GM18861 (cell line): Measurements from ENCODE around the gene ZW10.
A peak's percentile ranks its signal among the peaks of the same experiment; 100 is the strongest.
"Not testable (repeated sequence)": the region's sequence is repeated elsewhere in the genome, so short reads cannot be mapped to it uniquely, and the experiment has no call there.

Source experiments
- ATAC-seq: cut with Tn5 transposase; IDR thresholded peaks from one replicate; pipeline ENCODE4 v1.9.1; 2021; ENCODE audit not compliant: unreplicated experiment

The ZW10 gene

DNA sequence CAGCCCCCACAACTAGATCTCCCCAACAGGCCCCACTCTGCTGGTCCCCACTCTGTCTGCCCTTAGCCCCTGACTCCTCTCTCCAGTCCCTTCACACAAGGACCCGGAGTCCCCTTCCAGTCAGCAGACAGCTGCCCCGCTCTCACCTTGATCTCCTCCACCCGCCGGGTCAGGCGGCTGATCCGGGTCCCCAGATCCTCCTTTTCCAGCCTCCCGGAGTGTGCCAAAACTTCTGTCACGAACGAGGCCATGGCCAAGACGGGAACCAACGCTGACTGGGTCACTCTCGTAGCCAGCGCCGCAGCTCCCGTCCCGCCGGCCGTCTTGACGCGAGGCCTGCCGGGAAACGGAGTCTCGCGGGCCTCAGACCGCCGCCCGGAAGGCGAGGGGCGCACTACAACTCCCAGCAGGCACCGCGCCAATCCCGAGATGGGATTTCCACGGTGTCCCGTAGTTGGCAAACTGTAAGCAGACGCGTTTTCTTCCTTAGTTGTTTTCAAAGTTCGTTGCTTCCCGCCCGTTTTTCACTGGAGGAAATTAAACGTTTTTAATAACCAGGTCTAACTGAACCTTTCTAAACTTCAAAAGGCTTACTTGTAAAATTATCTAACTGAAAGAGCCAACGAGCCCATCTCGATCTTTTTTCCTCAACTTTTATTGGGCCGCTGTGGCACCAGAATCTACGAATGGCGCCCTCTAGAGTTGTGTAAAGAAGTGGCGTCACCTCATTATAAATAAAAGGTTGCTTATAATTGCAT, at the start of gene ZW10:
Gene ZW10 (minus strand): TSS at position 277 of the 758 bp plus-strand sequence. CDS start 26 bp downstream, at position 251.
- peak; percentile 98 for ATAC-seq

GRCh38 chr11:113818426-113818825, 44.9 kb upstream of the ZW10 start:
- ATAC-seq: no peak

DNA sequence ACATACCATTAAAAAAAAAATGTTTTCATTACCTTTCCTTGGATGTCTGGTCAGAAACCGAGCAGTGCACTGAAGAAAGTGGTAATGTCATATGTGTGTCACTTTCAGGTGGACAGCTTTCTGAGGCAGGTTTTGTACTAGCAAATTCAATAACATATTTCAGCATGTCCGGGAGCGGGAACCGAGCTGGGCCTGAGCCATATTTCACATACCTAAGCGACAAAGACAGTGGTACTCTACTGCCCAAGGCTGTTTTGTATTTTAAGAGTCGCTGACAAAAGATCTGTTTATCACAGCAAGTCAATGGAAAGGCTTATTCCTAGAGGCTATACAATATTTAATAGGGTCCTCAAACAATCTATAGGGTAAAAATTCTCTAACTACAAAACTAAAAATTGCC, 44.1 kb upstream of the ZW10 start:
- ATAC-seq: no peak

- ATAC-seq: no peak
These were observed 43.7 kb upstream of the ZW10 start for GRCh38 chr11:113817162-113817561.

GRCh38 chr11:113814181-113814580, 40.7 kb upstream of the ZW10 start:
- no peak for ATAC-seq

DNA sequence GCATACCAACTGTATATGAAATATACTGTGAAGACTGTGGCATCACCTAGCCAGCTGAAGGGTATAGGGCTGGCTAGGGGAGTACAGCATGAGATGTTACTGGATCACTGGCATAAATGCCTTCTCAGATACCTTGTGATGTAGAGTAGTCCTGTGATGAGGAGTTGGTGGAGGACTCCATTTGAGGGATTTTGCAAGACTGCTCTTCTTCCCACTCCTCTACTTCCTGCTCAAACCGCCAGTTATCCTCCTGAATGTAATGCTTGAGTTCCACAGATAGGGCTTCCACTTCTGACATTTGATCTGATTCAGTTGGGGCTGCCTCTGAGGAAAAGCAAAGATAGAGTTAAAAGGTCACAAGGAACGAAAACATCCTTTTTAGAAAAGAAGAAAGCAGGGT, 35.4 kb upstream of the ZW10 start:
- no peak for ATAC-seq

DNA sequence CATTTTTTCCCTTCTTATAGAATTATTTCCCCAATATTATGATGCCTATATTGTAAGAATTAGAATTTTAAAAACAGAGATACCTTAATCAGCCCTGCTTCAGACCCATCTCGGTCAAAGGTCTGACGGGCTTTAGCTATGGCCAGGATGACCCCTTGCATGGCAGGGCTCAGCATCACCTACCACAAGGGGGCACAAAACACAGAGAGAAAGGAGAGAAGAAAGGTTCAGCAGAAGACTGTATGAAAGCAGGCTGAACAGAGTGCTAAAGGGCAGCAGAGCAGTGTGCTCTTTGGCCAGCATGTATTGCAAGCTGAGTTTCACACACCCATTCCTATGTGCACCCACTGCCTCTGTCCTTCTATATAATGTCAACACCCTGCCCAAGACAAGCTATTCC, 32.9 kb upstream of the ZW10 start:
- ATAC-seq: no peak

GRCh38 chr11:113805640-113806039, 32.1 kb upstream of the ZW10 start:
- no peak for ATAC-seq

- ATAC-seq: no peak
These were observed 29.1 kb upstream of the ZW10 start for GRCh38 chr11:113802621-113803020.

DNA sequence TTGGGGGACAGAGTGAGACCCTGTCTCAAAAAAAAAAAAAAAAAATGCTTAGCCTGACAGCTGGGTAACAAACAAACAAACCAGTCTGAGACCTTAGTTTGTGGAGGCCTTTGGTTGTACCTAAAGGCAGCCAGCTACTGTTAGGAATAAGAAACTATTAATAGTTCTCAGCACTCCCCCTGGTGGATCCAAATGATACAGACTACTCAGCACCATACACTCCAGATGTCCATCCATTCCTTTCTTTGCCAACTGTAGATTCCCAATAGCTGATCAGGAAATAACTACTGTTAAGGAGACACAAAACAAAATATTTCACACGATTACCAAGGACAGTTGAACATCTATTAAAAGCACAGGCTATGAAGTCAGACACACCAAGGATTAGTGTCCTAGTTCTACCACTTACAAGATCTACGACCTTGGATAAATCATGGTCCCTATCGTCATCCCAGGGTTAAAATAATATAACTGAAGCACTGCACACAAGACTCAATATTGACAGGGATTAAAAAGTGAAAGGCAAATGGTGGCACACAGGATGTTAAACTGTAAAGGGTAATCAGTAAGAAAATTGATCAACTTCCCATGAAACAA, 23.3 kb upstream of the ZW10 start:
- no peak for ATAC-seq

DNA sequence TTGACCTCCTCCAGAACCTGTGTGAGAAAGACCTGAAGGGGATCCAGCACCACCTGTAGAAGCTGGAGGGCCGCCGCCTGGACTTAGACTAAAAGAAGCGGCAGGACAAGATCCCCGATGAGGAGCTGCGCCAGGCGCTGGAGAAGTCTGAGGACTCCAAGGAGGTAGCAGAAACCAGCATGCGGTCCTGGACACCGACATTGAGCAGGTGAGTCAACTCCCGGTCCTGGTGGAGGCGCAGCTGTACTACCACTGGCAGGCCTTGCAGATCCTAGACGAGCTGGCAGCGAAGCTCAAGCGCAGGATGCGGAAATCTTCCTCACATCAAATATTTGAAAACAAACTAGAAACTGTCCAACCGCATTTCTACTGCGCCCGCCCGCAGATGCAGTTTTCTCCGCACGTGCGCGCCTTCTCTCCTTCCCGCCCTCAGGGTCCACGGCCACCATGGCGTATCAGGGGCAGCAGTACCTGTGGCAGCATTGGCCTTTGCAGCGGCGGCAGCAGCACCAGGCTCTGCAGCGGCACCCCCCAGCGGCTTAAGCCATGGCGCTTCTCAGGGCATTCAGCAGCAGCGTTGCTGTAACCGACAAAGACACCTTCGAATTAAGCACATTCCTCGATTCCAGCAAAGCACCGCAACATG, 16.3 kb upstream of the ZW10 start:
- ATAC-seq: no peak

DNA sequence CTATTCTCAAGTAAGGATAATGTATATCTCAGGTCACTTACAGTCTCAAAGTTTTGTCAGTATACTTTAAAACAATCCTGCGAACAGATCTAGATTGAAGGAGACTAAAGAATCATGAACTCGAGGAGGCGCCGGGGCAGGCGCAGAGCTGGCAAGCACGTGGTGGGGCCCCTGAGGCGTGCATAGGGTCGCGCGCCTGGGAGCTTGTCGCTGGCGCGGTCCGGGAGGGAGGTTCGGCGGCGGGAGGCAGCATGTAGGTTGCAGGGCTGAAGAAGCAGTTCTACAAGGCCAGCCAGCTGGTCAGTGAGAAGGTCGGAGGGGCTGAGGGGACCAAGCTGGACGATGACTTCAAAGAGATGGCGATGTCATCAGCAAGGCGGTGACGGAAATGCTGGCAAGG, 15.5 kb upstream of the ZW10 start:
- not testable (repeated sequence) for ATAC-seq

- ATAC-seq: no peak
These were observed 8.6 kb upstream of the ZW10 start for GRCh38 chr11:113782134-113782533.

DNA sequence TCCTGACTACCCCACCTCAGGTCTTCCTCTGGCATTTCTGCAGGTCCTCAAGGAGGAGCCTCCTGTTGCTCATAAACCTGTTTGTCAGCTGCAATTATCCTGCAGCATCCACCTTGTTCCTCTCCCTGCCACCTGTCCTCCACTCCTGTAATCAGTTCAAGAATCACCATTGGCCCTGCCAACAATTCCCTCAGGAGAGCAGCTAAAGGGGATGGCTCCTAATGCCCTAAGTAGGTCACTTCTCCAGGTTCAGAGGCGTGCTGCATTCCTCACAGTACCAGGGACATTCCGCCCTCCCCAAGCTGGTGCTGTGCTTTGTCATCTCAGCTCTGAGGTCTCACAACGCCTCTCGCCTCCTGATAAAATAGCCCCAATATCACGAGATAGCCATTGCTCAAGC, 8.2 kb upstream of the ZW10 start:
- ATAC-seq: no peak

DNA sequence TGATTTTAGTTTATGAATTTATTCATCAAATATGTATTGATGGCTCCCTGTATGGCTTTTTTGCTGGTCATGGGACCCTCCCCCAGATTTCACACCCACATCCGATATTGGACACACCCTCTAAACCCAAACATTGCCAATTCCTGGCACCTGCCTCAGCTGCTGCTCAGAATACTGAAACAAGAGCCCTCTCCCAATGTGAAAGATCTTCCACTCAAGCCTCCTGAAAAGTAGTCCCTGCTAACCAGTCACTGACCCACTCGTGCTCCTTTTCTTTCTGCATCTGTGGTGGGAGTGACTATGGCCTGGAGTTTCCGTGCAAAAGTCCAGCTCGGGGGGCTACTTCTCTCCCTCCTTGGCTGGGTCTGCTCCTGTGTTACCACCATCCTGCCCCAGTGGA, 6.0 kb upstream of the ZW10 start, which contains the start of gene CLDN25:
Gene CLDN25 (plus strand): TSS at position 301 of the 400 bp plus-strand sequence. CDS start 0 bp downstream, at position 301.
- ATAC-seq: no peak

- no peak for ATAC-seq
These were observed 4.8 kb upstream of the ZW10 start for GRCh38 chr11:113778111-113778910.

DNA sequence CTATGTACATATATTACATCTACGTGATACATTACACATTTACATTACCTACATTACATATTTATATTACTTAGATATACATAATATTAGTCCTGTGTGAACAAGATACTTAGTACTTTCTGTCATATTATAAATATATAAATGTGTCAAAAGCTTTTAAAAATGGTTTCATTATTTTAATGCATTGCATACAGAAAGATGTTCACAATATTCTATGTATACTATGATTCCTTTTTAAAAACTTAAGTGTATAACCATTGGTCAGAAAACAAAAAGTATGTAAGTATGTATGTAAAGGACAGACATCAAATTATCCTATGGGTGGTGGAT, 647 bp upstream of the ZW10 start:
- ATAC-seq: no peak

DNA sequence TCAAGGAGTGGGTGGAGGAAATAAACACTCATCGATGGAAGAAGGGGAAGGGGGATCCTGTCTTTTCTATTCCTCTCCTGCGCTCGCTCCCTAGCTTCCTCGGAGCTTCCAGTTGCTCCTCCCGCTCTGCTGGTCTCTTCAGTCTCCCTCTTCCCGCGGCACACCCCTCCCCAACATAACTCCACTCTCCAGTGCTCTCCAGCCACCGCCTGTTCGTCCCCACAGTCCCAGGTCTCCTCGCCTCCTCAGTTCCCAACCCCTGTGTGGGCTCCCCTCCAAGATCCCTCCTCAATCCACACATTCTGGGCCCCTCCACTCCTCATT, 438 bp downstream of the ZW10 start:
- no peak for ATAC-seq

- no peak for ATAC-seq
These were observed 1.5 kb downstream of the ZW10 start for GRCh38 chr11:113771964-113772363.

DNA sequence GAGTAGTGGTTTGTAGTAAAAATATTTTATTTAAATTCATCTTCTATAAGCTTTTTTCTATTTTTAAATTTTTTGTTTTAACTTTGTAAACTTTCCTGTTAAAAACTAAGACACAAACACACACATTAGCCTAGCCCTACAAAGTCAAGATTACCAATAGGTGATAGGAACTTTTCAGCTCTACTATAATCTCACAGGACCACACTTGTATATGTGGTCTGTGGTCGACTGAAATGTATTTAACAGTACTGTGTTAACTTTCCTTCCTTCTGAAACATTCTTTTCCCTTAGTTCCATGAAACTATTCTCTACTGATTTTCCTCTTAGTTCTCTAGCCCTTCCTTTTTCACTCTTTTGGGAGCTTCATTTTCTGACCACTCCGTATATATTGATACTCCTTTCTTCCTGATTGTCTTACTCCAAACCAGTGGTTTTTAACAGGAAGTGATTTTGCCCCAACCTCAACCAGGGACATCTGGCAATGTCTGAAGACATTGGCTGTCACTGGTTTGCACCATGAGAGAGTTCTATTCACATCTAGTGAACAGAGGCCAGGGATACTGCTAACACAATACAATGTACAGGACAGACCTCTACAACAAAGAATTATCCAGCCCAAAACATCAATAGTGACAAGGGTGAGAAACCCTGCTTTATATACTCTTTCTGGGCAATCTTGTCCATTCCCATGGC, 8.8 kb downstream of the ZW10 start:
- no peak for ATAC-seq

- ATAC-seq: not testable (repeated sequence)
These were observed 10.5 kb downstream of the ZW10 start for GRCh38 chr11:113763040-113763439.
